ENCODE data around the gene IPPK. TPM values are rescaled to one million over a fixed set of nuclear protein-coding genes. Genes with fewer than 3 reads are reported as not detected.

Gene IPPK
- total and polyA plus RNA-seq, 2 of the 8 experiments (the other 6 are each of a cell fraction or from before 2014, with no cell fraction given): 10.5 to 13.6 TPM

DNA sequence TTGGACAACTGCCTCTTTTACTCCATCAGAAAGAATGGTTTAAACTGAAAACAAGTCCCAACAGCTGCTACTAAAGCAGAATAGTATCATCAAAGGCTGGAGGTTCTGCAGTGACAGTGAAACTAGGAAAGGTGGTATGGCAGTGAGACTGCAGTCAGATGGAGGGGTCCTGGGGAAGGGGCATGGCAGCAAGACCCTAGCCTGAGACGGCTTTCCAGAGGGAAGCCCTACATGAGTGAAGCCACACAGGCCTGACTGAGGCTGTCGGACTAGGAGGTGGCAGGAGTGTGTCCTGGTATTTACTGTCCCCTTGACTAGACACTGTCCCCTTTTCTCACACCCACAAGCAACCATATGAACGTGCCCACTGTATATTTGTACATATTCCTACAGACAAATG is 40.4 kb upstream of the IPPK start (continued):
- TF ChIP-seq, protein P1, sequence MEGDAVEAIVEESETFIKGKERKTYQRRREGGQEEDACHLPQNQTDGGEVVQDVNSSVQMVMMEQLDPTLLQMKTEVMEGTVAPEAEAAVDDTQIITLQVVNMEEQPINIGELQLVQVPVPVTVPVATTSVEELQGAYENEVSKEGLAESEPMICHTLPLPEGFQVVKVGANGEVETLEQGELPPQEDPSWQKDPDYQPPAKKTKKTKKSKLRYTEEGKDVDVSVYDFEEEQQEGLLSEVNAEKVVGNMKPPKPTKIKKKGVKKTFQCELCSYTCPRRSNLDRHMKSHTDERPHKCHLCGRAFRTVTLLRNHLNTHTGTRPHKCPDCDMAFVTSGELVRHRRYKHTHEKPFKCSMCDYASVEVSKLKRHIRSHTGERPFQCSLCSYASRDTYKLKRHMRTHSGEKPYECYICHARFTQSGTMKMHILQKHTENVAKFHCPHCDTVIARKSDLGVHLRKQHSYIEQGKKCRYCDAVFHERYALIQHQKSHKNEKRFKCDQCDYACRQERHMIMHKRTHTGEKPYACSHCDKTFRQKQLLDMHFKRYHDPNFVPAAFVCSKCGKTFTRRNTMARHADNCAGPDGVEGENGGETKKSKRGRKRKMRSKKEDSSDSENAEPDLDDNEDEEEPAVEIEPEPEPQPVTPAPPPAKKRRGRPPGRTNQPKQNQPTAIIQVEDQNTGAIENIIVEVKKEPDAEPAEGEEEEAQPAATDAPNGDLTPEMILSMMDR (IDR thresholded peaks at IDR 0.05; ENCODE audit: control extremely low read depth in 1 of 3, insufficient read depth in 1 of 3, low read depth in 1 of 3, low read length in 3 of 3): no peak

All from H1 (cell line).